Tibial nerve (tissue), 4 donors: ENCODE results near the gene IL26. TPM values are rescaled to one million over a fixed set of nuclear protein-coding genes. Genes with fewer than 3 reads are reported as not detected.

Experiments
- DNase-seq, 2 donors: peaks; one replicate each; pipeline ENCODE4 v3.0.0-alpha.2; 2019; ENCODE audit warnings: low spot score in 2 of 2
- H3K27ac ChIP-seq, 4 donors: fragments of 200-600 bp; sonication (generic) in 3 of 4; one replicate each; pipeline ENCODE4 v1.5.1; 2017 to 2019; ENCODE audit warnings: mild to moderate bottlenecking in 1 of 4
- H3K27me3 ChIP-seq, 2 donors: fragments of 200-600 bp; sonication (generic) in 1 of 2; one replicate each; pipeline versions ENCODE4 v1.5.1 to v1.6.0; 2017 to 2019
- H3K36me3 ChIP-seq, 3 donors: fragments of 200-600 bp; sonication (generic); one replicate each; pipeline ENCODE4 v1.5.1; 2018 to 2019
- H3K4me1 ChIP-seq, 4 donors: fragments of 200-600 bp; sonication (generic) in 3 of 4; one replicate each; pipeline ENCODE4 v1.5.1; 2017 to 2019
- H3K4me3 ChIP-seq, 4 donors: fragments of 200-600 bp; sonication (generic) in 3 of 4; one replicate each; pipeline ENCODE4 v1.5.1; 2017 to 2019; ENCODE audit warnings: mild to moderate bottlenecking in 1 of 4, moderate library complexity in 1 of 4
- H3K9me3 ChIP-seq, 4 donors: fragments of 200-600 bp; sonication (generic) in 3 of 4; one replicate each; pipeline ENCODE4 v1.5.1; 2017 to 2019
- CTCF ChIP-seq, 5 experiments: fragments of 200-600 bp in 3 of 5; fragments of 450-650 bp in 2 of 5; sonication (generic) in 3 of 5; IDR thresholded peaks; one replicate each; pipeline ENCODE4 v1.5.1; 2016 to 2019; ENCODE audit warnings: antibody characterized with exemption in 5 of 5, mild to moderate bottlenecking in 3 of 5, moderate library complexity in 2 of 5
- EP300 ChIP-seq, 2 donors: sonication (generic); formaldehyde crosslinking; IDR thresholded peaks; one replicate each; pipeline ENCODE4 v1.6.1; 2017; ENCODE audit warnings: antibody characterized with exemption in 2 of 2, mild to moderate bottlenecking in 1 of 2
- POLR2A ChIP-seq, 2 donors: fragments of 450-650 bp; IDR thresholded peaks; one replicate each; pipeline ENCODE4 v1.6.1; 2017; ENCODE audit warnings: antibody characterized with exemption in 2 of 2, mild to moderate bottlenecking in 2 of 2, moderate library complexity in 2 of 2
- WGBS, 2 donors: methylation state at CpG; one replicate each; pipeline ENCODE4 v1.1.5; 2018; 5-methylcytosine and 5-hydroxymethylcytosine counted together
- total RNA-seq, 4 donors: library from RNA; depleted of rRNA; stranded (reverse); fragments of >200 nt; gene quantifications; one replicate each; pipeline ENCODE4 v1.1.0, GENCODE V29; 2016

The IL26 gene
- total RNA-seq, 4 donors from 2014 or later = not detected

- Histone ChIP-seq H3K4me3 (no peak overlapping the region), H3K9me3 (no peaks in the 10 kb centered on the region), H3K36me3 (no peaks in the 10 kb centered on the region), H3K4me1 (no peaks in the 10 kb centered on the region), H3K27me3 (no peaks in the 10 kb centered on the region), H3K27ac (no peak overlapping the region)
- DNase-seq = no peak
- TF ChIP-seq EP300 (IDR thresholded peaks at IDR 0.05) (no peak), POLR2A (IDR thresholded peaks at IDR 0.05) (no peak), CTCF (IDR thresholded peaks at IDR 0.05) (no peak)
Measured at GRCh38 chr12:68261896-68262295, 36.3 kb upstream of the IL26 start.

- DNase-seq = no peak
- TF ChIP-seq EP300 (IDR thresholded peaks at IDR 0.05) (no peak), CTCF (IDR thresholded peaks at IDR 0.05) (no peak), POLR2A (IDR thresholded peaks at IDR 0.05) (no peak)
- WGBS, 2 donors = 63 to 67% methylated on average over 3 of the region's 3 CpGs
Measured at GRCh38 chr12:68260153-68260552, 34.5 kb upstream of the IL26 start.

GRCh38 chr12:68259318-68259940 is 33.8 kb upstream of the IL26 start:
- TF ChIP-seq EP300 (IDR thresholded peaks at IDR 0.05) (no peak), CTCF (IDR thresholded peaks at IDR 0.05) (no peak), POLR2A (IDR thresholded peaks at IDR 0.05) (no peak)
- H3K4me3 ChIP-seq = no peak overlapping the region
- 76 to 83% methylated on average over 3 of the region's 3 CpGs for WGBS, 2 donors

More at GRCh38 chr12:68260153-68260552, 34.5 kb upstream of the IL26 start:
- H3K4me3 ChIP-seq = no peak overlapping the region
- no peaks in the 10 kb centered on the region for H3K9me3 ChIP-seq
- no peaks in the 10 kb centered on the region for H3K4me1 ChIP-seq
- H3K27me3 ChIP-seq = no peaks in the 10 kb centered on the region
- H3K27ac ChIP-seq = no peak overlapping the region
- no peaks in the 10 kb centered on the region for H3K36me3 ChIP-seq

GRCh38 chr12:68253504-68253903 is 27.9 kb upstream of the IL26 start, which contains the start of gene IL22:
Gene IL22, minus strand, starts transcription at chr12:68253604. Its CDS starts 156 bp downstream, at chr12:68253448.
- Histone ChIP-seq H3K27me3 (no peaks in the 10 kb centered on the region), H3K27ac (no peak within 1 kb of the TSS), H3K4me1 (no peaks in the 10 kb centered on the region), H3K4me3 (no peak within 1 kb of the TSS), H3K9me3 (no peaks in the 10 kb centered on the region), H3K36me3 (no peaks in the 10 kb centered on the region)
- WGBS, 2 donors = 89 to 91% methylated on average over 7 of the region's 7 CpGs
- TF ChIP-seq CTCF (IDR thresholded peaks at IDR 0.05) = no peak
- TF ChIP-seq POLR2A (IDR thresholded peaks at IDR 0.05) = no peak
- TF ChIP-seq EP300 (IDR thresholded peaks at IDR 0.05) = no peak
- no peak for DNase-seq

More at GRCh38 chr12:68259318-68259940, 33.8 kb upstream of the IL26 start:
- no peaks in the 10 kb centered on the region for H3K4me1 ChIP-seq
- H3K9me3 ChIP-seq = no peaks in the 10 kb centered on the region
- no peaks in the 10 kb centered on the region for H3K36me3 ChIP-seq
- no peak for DNase-seq
- no peaks in the 10 kb centered on the region for H3K27me3 ChIP-seq
- H3K27ac ChIP-seq = no peak overlapping the region

GRCh38 chr12:68252077-68252476 is 26.5 kb upstream of the IL26 start:
- peaks cover 0 to 2% (median 0%) of the 10 kb centered on the region in 4 donors for H3K9me3 ChIP-seq
- no peak for DNase-seq
- H3K4me1 ChIP-seq = no peaks in the 10 kb centered on the region
- no peaks in the 10 kb centered on the region for H3K36me3 ChIP-seq
- no peak overlapping the region for H3K27ac ChIP-seq
- H3K4me3 ChIP-seq = no peak overlapping the region
- no peaks in the 10 kb centered on the region for H3K27me3 ChIP-seq
- TF ChIP-seq POLR2A (IDR thresholded peaks at IDR 0.05) (no peak), CTCF (IDR thresholded peaks at IDR 0.05) (no peak), EP300 (IDR thresholded peaks at IDR 0.05) (no peak)
- WGBS, 2 donors = 92 to 95% methylated on average over 5 of the region's 5 CpGs
